ENCODE data around the gene PTOV1.

- no peak for TF ChIP-seq GABPA (IDR thresholded peaks at IDR 0.05; ENCODE audit: low read depth)
- TF ChIP-seq CTCF (IDR thresholded peaks at IDR 0.05; ENCODE audit: insufficient read depth, low read length) = no peak
- TF ChIP-seq REST (IDR thresholded peaks at IDR 0.05; ENCODE audit: insufficient replicate concordance, low read depth) = no peak
Observed at GRCh38 chr19:49864890-49865289, 13.9 kb downstream of the PTOV1 start.
